GM12878 (cell line): ENCODE results near the gene MRTFB. TPM values are rescaled to one million over a fixed set of nuclear protein-coding genes. Genes with fewer than 3 reads are reported as not detected.

Experiments used
- ATAC-seq: fragments of 200-7000 bp; cut with Tn5 transposase; 3 replicates; pipeline ENCODE4 v1.9.1; 2020; ENCODE audit warnings: mild to moderate bottlenecking, moderate library complexity
- BruUV-seq: library from RNA; stranded (reverse); fragments of 400-500 nt; replicated peaks from 2 replicates; lab custom pipeline; 2021; lab: Mats Ljungman, UMichigan
- CTCF ChIA-PET: fragments of 300-600 bp; sonication (Branson Sonifier 250); formaldehyde crosslinking; extraction: SDS; loops from one replicate; lab custom pipeline; 2021; ENCODE audit warnings: inconsistent platforms; lab: Yijun Ruan, JAX
- POLR2A ChIA-PET: fragments of 350-600 bp; formaldehyde crosslinking; extraction: SDS; loops from one replicate; lab custom pipeline; 2021; ENCODE audit warnings: inconsistent platforms; lab: Charles Lee
- RAD21 ChIA-PET: fragments of 300-600 bp; sonication (Branson Sonifier 250); formaldehyde crosslinking; loops from one replicate; lab custom pipeline; 2023; ENCODE audit warnings: antibody characterized with exemption; ENCODE audit not compliant: unreplicated experiment; lab: Charles Lee
- SMC1A ChIA-PET: fragments of 300-600 bp; sonication (Branson Sonifier 250); formaldehyde crosslinking; loops from one replicate; lab custom pipeline; 2023; ENCODE audit not compliant: unreplicated experiment, uncharacterized antibody; lab: Charles Lee
- DNase-seq: peaks from one replicate; pipeline ENCODE4 v3.0.0-alpha.2; 2011; ENCODE audit warnings: low read depth, low spot score
- FAIRE-seq: peaks from 3 replicates; lab custom pipeline; 2011; peaks lifted over from hg19 to GRCh38; lab: Jason Lieb, UNC
- H2AFZ ChIP-seq: 2 replicates; pipeline ENCODE4 v1.6.0; 2011; ENCODE audit warnings: low read depth, low read length, control low read depth; ENCODE audit not compliant: control insufficient read depth
- H3K27ac ChIP-seq: 2 replicates; pipeline ENCODE4 v1.5.1; 2011; ENCODE audit warnings: control low read depth; ENCODE audit not compliant: control insufficient read depth, insufficient read depth
- H3K27me3 ChIP-seq, 2 experiments: replicated peaks in 1 of 2; 2 replicates each; pipeline versions ENCODE4 v1.6.0 to v1.6.1; 2011; ENCODE audit warnings: low read length in 1 of 2; ENCODE audit not compliant: control insufficient read depth in 2 of 2, insufficient read depth in 2 of 2
- H3K36me3 ChIP-seq, 2 experiments: 2 replicates each; pipeline ENCODE4 v1.5.1; 2011; ENCODE audit warnings: low read length in 1 of 2; ENCODE audit not compliant: control insufficient read depth in 2 of 2, insufficient read depth in 2 of 2
- H3K4me1 ChIP-seq: 2 replicates; pipeline ENCODE4 v1.6.1; 2011; ENCODE audit warnings: mild to moderate bottlenecking, low read length, moderate library complexity, mixed read lengths; ENCODE audit not compliant: control insufficient read depth, insufficient read depth
- H3K4me2 ChIP-seq: 2 replicates; pipeline ENCODE4 v1.6.0; 2011; ENCODE audit warnings: control low read depth; ENCODE audit not compliant: control insufficient read depth, insufficient read depth
- H3K4me3 ChIP-seq: fragments of 200-600 bp; sonication (generic); 2 replicates; pipeline ENCODE4 v1.5.1; 2016
- H3K79me2 ChIP-seq: 2 replicates; pipeline ENCODE4 v1.6.0; 2011; ENCODE audit warnings: low read length; ENCODE audit not compliant: control insufficient read depth, insufficient read depth
- H3K9ac ChIP-seq: 2 replicates; pipeline ENCODE4 v1.8.0; 2011; ENCODE audit warnings: low read length, control low read depth, mixed read lengths; ENCODE audit not compliant: control insufficient read depth, insufficient read depth
- H3K9me3 ChIP-seq: replicated peaks from 3 replicates; pipeline ENCODE4 v1.5.1; 2011; ENCODE audit warnings: mild to moderate bottlenecking, low read length; ENCODE audit not compliant: control insufficient read depth, insufficient read depth
- H4K20me1 ChIP-seq: 2 replicates; pipeline ENCODE4 v1.6.0; 2011; ENCODE audit not compliant: control insufficient read depth, insufficient read depth
- ATF7 ChIP-seq: fragments of 450-650 bp; IDR thresholded peaks from 2 replicates; pipeline ENCODE4 v1.6.1; 2016; ENCODE audit warnings: low read depth, mild to moderate bottlenecking
- ESRRA ChIP-seq: IDR thresholded peaks from 2 replicates; pipeline ENCODE4 v1.6.1; 2012; ENCODE audit warnings: mild to moderate bottlenecking, low read length, improper control_type of control experiment
- SMARCA5 ChIP-seq: fragments of 450-650 bp; IDR thresholded peaks from 2 replicates; pipeline ENCODE4 v1.6.1; 2017; ENCODE audit warnings: mild to moderate bottlenecking
- ZSCAN29 ChIP-seq: fragments of 450-650 bp; IDR thresholded peaks from 2 replicates; pipeline ENCODE4 v1.6.1; 2017; ENCODE audit warnings: mild to moderate bottlenecking, moderate library complexity
- WGBS: methylation state at CpG from one replicate; pipeline ENCODE4 v1.1.6; 2016; ENCODE audit warnings: low lambda C conversion rate; ENCODE audit not compliant: insufficient replicate concordance, insufficient coverage; ENCODE audit errors: missing lambda C conversion rate; 5-methylcytosine and 5-hydroxymethylcytosine counted together
- in situ Hi-C: fragments of 300-500 bp; cut with MboI; formaldehyde crosslinking; loops from 9 replicates; pipeline ENCODE4 v1.14.3; 2018; ENCODE audit warnings: mixed read lengths
- intact Hi-C: fragments of 100-400 bp; cut with micrococcal nuclease; formaldehyde crosslinking; loops from one replicate; pipeline ENCODE4 v1.14.2; 2022; ENCODE audit not compliant: unreplicated experiment
- polyA plus RNA-seq, 11 experiments: library from polyadenylated mRNA; depleted of rRNA in 4 of 11; unstranded in 6 of 11; stranded (reverse) in 5 of 11; fragments of >200 nt; fragmentation: Nextera tagmentation in 4 of 11; fragmentation: Illumina TruSeq in 1 of 11; extraction: Ambion mirVana in 4 of 11; extraction: Trizol in 1 of 11; gene quantifications; 1 replicate in 1 of 11; 2 replicates in 10 of 11; pipeline versions ENCODE4 v1.2.1 to v1.2.3, GENCODE V29; 2011 to 2016; ENCODE audit warnings: inconsistent platforms in 2 of 11, missing spikeins in 2 of 11, low read depth in 1 of 11
- total RNA-seq, 4 experiments: library from RNA; depleted of rRNA in 3 of 4; stranded (reverse); fragments of >200 nt in 3 of 4; fragmentation: Illumina TruSeq in 1 of 4; extraction: Trizol in 1 of 4; gene quantifications; 2 replicates each; pipeline versions ENCODE4 v1.2.1 to v1.2.3, GENCODE V29; 2013 to 2021
- TF ChIP-seq, protein P1 (sequence below): fragments of 450-650 bp; IDR thresholded peaks from 2 replicates; pipeline ENCODE4 v1.6.1; 2017; ENCODE audit warnings: mild to moderate bottlenecking

Gene MRTFB
- total and polyA plus RNA-seq, 10 of the 15 experiments (the other 5 are each of a cell fraction or from before 2014, with no cell fraction given): 2.1 to 14.3 (median 8.0) TPM

DNA sequence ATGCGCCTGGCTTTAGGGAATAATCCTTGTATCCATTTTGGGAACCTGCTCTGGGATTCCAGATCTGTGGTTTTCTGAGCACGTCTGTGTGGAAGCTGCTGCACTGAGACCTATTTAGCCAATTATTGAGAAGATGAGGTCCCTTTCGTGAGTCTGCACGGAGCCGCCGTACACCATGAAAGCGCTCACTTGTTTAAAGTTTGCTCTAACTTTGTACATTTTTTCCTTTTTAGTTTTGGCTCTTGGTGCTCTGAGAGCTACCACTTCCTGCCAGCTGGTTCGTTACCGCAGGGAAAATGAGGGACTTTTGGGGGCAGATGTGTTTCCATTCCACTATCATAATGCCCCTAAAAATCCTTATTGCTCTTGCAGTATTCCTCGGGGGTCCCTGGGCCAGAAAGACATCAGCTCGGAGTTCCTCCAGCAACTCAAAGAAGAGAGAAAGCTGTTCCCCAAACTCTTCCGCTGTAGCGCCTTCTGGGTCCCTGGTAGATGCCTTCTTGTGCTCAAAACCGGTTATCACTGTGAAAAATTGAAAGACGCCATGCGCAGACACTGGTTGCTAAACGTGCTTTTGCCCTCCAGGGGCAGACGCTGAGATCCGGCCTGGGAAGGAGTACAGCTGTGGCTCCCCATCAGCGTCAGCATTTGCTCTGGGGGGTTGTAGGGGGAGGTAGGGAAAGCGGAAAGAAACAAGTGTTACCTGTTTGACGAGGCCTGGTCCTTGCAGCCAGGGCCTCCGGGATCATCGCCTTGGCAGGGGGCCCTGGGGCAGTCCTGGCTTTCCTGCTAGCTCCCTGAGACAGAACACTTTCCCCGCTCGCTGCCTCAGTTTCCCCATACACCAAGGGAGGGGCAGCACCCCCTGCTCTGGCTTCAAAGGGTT is 238.1 kb downstream of the MRTFB start (continued):
- TF ChIP-seq ATF7 (0 out of 2 replicates have a peak, but pooled peaks have one; percentile 40), ESRRA (no peak)
- TF ChIP-seq, protein P1, sequence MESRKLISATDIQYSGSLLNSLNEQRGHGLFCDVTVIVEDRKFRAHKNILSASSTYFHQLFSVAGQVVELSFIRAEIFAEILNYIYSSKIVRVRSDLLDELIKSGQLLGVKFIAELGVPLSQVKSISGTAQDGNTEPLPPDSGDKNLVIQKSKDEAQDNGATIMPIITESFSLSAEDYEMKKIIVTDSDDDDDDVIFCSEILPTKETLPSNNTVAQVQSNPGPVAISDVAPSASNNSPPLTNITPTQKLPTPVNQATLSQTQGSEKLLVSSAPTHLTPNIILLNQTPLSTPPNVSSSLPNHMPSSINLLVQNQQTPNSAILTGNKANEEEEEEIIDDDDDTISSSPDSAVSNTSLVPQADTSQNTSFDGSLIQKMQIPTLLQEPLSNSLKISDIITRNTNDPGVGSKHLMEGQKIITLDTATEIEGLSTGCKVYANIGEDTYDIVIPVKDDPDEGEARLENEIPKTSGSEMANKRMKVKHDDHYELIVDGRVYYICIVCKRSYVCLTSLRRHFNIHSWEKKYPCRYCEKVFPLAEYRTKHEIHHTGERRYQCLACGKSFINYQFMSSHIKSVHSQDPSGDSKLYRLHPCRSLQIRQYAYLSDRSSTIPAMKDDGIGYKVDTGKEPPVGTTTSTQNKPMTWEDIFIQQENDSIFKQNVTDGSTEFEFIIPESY: no peak

DNA sequence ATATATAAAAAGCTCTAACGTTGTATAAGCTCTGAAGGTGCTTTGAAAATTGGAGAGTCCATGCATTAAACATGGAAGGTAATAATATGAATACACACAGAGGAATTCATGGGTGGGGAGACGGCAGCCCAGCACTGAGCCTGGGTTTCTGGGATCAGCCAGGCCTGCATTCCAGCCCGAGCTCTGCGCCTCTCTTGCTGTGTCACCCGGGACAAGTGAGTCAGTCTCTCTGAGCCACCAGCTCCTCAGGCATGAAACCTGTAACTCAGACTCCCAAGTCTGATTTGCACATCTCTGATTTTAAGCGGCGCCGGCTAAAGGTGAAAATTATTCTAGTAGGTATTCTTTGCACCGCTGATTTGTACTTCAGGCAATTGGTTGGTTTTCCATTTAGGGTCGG is 238.8 kb downstream of the MRTFB start:
- peak; percentile 31; the same call in 1 of the 2 replicates for TF ChIP-seq SMARCA5
- no peak for TF ChIP-seq ZSCAN29
- ChIA-PET RAD21 (interaction anchor here (0.6 to 8.9 kb wide), 12 partner anchors 9 to 348 kb away, joined by 3 to 75 read pairs (median 7); no protein-coding TSS in a partner anchor), POLR2A (interaction anchor here (0.6 to 2.5 kb wide), 11 partner anchors 9 to 320 kb away, joined by 3 to 14 read pairs (median 4); partner anchors contain the start of gene PARN), CTCF (interaction anchor here (0.6 to 8.9 kb wide), 10 partner anchors 9 to 245 kb away, joined by 3 to 49 read pairs (median 10); no protein-coding TSS in a partner anchor), SMC1A (interaction anchor here (0.8 to 10.7 kb wide), 12 partner anchors 11 to 386 kb away, joined by 3 to 95 read pairs (median 4); no protein-coding TSS in a partner anchor)
- ATAC-seq (peak; percentile 15), FAIRE-seq (no peak), DNase-seq (no peak)
- in situ Hi-C loops: loop anchor here (5.0 kb wide), 1 partner anchor 97 kb away; no protein-coding TSS in a partner anchor
- H4K20me1 ChIP-seq: no peaks in the 10 kb centered on the region
- no peaks in the 10 kb centered on the region for H3K9me3 ChIP-seq
- peaks cover 52% of the 10 kb centered on the region for H3K4me1 ChIP-seq
- intact Hi-C loops: loop anchor here (1.0 to 10.0 kb wide), 4 partner anchors 9 to 295 kb away; no protein-coding TSS in a partner anchor
- no peak overlapping the region for H2AFZ ChIP-seq
- WGBS: under 1% methylated on average over 10 of the region's 10 CpGs
- H3K27me3 ChIP-seq: no peaks in the 10 kb centered on the region
- BruUV-seq: no TSS peak
- peaks cover 98% of the 10 kb centered on the region for H3K79me2 ChIP-seq
- peak overlapping the region; percentile 92 for H3K9ac ChIP-seq
- H3K4me3 ChIP-seq: peak overlapping the region; percentile 91
- H3K36me3 ChIP-seq: peaks cover 0 to 2% of the 10 kb centered on the region in 2 experiments; a peak in 1 of 4 replicates
- peak overlapping the region; percentile 92 for H3K27ac ChIP-seq
- H3K4me2 ChIP-seq: peak overlapping the region; percentile 89
